GM21526 (cell line): Measurements from ENCODE around the gene ATG9A.

ENCODE experiments used
- ATAC-seq: cut with Tn5 transposase; IDR thresholded peaks from one replicate; pipeline ENCODE4 v1.9.1; 2021; ENCODE audit warnings: moderate library complexity; ENCODE audit not compliant: unreplicated experiment, low FRiP score

The ATG9A gene

GRCh38 chr2:219252900-219253752, 23.7 kb upstream of the ATG9A start, which contains the start of gene TUBA4B:
Gene TUBA4B, plus strand, starts transcription at chr2:219253243. Its CDS starts 165 bp downstream, at chr2:219253408.
- peak; percentile 8 for ATAC-seq

GRCh38 chr2:219252570-219252899, 23.1 kb upstream of the ATG9A start:
- no peak for ATAC-seq

- ATAC-seq = no peak
Measured at GRCh38 chr2:219252084-219252483, 22.6 kb upstream of the ATG9A start.

- no peak for ATAC-seq
Measured at GRCh38 chr2:219251656-219252055, 22.2 kb upstream of the ATG9A start.

- no peak for ATAC-seq
Measured at GRCh38 chr2:219250049-219250781, 20.8 kb upstream of the ATG9A start.

DNA sequence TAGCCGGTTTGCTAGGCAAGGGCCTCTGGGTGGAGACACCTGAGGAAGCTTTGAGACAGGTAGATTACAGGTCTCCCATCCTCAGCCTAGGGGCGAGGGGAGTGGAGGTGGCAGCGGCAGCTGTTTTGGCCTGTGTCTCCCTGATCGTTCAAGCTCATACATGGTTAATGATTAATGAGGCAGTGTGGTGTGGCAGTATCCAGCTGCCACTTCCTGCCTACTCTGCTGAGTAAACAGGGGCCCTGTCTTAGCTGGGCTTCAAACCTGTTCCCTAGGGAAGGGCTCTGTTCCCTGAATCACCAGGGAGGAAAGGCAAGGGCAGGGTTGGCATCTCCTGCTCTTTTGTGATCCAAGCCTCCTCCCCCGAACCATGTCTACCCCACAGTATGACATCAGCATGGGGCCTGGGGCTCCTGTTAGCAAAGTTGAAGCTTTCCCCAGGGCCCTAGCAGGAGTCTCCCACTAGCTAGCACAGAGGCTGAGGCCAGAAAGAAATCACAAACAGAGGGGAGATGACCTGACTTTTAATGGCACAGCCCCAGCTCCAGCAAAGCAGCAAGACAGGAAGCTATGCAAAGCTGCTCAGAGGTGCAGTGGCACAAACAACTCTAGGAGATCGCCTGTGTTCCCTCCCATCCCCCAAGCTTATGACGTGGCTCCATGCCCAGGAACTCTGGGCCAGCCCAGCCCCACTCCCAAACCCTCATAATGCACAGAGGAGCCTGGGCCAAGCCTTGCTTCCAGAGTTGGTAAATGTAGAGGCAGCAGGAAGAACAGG, 20.0 kb upstream of the ATG9A start:
- ATAC-seq = no peak

DNA sequence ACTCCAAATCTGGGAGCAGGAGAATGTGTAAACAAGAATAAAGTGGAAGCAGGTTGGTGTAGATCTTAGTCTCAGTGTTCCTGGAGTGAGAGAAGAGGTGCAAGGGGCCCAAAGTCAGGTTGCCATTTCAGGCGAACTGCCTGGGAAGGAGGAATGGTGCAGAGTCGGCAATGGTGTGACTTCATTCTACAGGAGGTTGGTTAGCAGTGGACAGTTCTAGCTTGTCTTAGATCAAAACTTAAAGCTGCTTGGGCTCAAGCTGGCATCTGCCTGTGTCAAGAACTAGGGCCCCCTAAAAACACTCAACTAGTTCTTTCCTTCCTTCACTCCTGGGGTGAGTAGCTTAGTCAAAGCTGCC, 19.4 kb upstream of the ATG9A start:
- no peak for ATAC-seq

DNA sequence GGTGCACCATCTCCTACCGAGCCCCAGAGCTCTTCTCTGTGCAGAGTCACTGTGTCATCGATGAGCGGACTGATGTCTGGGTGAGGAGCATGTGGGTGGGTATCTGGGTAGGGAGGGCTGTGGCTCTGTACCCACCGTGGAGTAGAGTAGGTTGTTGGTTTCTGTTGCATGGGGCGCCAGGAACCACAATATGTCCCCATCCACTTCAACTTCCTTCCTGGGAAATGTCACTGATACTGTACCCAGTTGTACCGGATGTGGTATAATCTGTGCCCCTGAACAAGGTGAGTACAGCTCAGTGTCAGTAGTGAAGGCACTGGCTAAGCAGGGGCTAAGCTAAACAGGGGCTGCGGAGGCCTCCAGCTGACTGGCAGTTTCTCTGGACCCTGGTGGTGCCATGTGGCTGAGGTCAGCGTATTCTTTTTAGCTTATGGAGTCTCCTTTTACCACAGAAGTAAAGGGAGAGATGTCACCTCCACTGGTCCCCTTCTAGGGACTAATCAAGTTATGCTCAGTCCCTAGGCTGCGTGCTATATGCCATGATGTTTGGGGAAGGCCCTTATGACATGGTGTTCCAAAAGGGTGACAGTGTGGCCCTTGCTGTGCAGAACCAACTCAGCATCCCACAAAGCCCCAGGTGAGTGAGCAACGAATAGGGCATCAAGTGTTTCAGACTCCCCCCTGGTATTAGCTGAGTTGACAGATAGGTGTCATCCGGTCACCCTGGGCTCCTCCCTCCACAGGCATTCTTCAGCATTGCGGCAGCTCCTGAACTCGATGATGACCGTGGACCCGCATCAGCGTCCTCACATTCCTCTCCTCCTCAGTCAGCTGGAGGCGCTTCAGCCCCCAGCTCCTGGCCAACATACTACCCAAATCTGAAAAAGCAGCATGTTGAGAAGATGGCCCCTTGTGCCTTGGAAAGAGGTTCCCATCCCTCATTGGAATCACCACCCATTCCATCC, 18.5 kb upstream of the ATG9A start:
- no peak for ATAC-seq

GRCh38 chr2:219246559-219246958, 17.1 kb upstream of the ATG9A start:
- no peak for ATAC-seq

GRCh38 chr2:219245899-219246230, 16.4 kb upstream of the ATG9A start:
- no peak for ATAC-seq

DNA sequence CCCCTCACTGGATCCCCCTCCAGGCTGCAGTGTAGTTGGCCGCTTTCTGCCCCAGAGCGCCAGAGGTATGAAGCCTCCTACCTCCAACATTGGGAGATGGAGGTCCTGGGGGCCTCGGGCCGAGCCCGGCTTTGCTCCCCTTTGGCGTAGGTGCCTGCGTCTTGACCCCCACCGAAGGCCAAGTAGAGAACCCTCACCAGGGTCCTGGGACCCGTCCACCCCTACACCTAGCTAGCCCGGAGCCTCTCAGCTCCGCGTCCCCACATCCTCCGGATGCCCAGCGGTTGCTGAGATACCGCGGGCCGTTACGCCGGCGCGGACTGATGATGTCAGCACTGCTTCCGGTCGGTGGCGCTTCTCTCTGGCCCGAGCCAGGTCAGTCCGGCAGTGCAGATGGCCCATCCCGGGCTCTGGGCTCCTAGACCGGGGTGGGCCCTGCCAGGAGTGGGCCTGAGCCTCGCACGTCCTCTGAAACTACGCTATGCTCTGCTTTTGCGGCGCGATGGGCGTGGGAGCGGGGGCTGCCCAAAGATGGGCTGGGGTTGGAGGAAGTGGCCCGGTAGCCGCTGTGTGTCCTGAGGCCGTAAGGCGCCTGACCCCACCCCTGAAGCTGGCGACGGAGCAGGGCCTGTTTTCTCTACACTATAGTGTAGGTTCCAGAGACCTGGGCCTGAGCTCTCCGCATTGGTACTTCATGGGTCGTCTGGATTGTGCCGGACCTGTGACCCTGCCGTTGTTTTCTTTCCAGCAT, 15.9 kb upstream of the ATG9A start, which contains the start of the genes GLB1L and STK16:
TSS of gene GLB1L (minus strand) at position 297 of the 751 bp plus-strand sequence. CDS start 1,871 bp downstream, outside the sequence.
TSS of gene STK16 (plus strand) at position 332 of the 751 bp plus-strand sequence. CDS start 521 bp downstream, outside the sequence.
- peak; percentile 76 for ATAC-seq

DNA sequence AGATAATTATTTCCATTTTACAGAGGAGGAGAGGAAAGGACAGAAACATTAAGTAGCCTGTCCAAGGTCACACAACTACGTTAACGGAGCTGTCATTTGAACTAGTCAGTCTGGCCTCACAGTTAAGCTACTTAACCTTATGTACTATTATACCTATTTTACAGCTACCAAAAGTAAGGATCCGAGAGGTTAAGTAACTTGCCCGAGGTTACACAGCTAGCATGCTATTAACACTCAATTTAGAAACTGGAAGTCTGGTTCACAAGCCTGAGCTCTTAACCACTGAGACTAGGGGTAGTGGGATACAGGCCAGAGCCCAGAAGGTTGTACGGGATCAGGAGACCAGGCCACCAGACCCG, 15.3 kb upstream of the ATG9A start:
- no peak for ATAC-seq

GRCh38 chr2:219243291-219243761, 13.9 kb upstream of the ATG9A start:
- no peak for ATAC-seq

DNA sequence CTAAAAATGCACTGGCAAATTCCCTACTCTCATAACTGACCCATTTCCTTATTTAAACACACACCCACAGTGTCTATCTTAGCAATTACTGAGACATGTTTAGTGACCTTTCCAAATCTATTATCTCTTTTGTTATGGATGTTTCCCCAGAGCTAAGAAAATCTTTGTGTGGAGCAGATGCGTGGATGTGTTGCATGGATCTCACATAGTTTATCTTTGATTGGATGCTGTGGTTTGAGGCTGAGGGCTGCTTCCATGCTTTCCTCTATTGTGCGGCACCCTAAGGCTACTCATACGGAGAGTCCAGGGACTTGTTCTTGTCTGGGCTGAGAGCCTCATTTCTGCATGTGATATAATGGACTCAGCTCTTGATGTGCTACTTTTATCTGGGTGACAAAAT, 4.9 kb upstream of the ATG9A start:
- no peak for ATAC-seq

DNA sequence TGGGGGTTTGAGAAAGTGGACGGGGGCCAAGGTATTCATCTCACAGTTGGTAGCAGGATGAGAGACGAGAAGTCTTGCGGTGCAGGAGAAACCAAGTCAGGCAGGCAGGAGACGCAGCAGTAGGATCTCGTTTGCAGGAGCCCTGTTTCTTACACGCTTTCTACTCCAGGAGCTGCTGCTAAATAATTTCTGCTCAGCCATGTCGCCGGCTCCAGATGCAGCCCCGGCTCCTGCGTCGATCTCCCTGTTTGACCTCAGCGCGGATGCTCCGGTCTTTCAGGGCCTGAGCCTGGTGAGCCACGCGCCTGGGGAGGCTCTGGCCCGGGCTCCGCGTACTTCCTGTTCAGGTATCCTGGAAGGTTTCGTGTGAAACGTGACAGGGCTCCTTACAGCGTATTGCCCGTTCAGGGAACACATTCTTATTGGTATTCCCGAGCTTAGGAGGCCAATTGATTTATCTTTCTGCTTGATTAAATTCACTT, 664 bp upstream of the ATG9A start:
- ATAC-seq = no peak

DNA sequence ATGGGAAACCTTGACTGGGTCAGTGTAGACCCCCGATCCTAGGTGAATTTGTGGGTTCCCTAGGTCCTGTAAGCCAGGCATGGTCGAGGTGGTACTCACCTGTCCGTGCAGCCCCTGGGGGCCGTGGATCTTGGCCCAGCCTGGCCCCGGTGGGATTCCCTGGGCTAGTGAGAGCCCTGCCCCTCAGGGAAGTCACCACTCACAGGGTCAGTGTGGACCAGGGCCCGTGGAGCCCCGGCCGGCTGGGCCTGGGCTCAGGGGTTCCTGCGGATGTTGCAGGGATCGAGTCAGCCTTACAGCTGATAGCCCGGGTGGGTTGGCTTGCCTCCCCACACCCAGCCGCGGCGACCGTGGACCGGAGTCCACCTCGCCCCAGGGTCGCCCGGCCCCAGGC, 528 bp downstream of the ATG9A start:
- ATAC-seq = peak; percentile 9

GRCh38 chr2:219228041-219228910, 1.2 kb downstream of the ATG9A start:
- no peak for ATAC-seq

GRCh38 chr2:219225350-219225749, 4.1 kb downstream of the ATG9A start:
- no peak for ATAC-seq
